ENCODE data around the gene TYROBP.
A peak's percentile ranks its signal among the peaks of the same experiment; 100 is the strongest.
"Not testable (repeated sequence)": the region's sequence is repeated elsewhere in the genome, so short reads cannot be mapped to it uniquely, and the experiment has no call there.

TYROBP gene

GRCh38 chr19:35908010-35908441 lies at the start of gene TYROBP:
Gene TYROBP, minus strand, starts transcription at chr19:35908295. Its CDS starts 67 bp downstream, at chr19:35908228.
- no peak for DNase-seq

GRCh38 chr19:35957411-35957810 lies 49.3 kb upstream of the TYROBP start:
- DNase-seq: not testable (repeated sequence)

- no peak for DNase-seq
These were observed 48.0 kb upstream of the TYROBP start for GRCh38 chr19:35955881-35956634.

DNA sequence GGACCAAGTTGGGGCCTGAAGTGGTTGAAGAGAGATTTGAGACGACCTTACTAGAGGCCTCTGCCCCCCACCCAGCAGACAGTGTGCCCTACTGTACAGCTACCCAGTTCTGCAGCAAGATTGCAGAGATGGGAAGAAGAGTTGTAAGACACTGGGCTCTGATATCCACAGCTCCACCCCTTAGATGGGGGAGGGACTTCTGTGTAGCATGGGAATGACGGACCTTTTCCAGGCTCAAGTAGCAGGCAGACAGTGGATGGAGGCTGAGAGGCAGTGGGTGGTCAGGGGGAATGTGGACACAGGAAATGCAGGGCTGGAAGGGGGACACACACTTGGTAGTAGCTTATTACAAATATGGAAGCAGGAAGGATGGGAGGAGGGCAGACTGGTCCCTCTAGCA lies 41.0 kb upstream of the TYROBP start:
- DNase-seq: no peak

DNA sequence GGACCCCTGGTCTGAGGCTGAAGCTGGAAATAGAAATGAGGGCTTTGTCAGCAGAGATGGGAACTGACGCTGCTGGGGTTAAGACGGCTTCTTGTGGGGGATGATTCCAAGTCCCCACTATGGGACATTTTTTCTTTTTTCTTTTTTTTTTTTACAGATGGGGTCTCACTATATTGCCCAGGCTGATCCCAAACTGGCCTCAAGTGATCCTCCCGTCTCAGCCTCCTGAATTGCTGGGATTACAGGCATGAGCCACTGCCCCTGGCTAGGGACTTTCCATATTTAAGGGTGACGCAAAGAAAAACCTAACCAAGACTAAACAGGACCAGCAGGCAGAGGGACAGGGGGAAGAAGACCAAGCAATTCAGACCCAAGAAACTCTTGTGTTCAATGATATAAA lies 38.1 kb upstream of the TYROBP start:
- DNase-seq: no peak

DNA sequence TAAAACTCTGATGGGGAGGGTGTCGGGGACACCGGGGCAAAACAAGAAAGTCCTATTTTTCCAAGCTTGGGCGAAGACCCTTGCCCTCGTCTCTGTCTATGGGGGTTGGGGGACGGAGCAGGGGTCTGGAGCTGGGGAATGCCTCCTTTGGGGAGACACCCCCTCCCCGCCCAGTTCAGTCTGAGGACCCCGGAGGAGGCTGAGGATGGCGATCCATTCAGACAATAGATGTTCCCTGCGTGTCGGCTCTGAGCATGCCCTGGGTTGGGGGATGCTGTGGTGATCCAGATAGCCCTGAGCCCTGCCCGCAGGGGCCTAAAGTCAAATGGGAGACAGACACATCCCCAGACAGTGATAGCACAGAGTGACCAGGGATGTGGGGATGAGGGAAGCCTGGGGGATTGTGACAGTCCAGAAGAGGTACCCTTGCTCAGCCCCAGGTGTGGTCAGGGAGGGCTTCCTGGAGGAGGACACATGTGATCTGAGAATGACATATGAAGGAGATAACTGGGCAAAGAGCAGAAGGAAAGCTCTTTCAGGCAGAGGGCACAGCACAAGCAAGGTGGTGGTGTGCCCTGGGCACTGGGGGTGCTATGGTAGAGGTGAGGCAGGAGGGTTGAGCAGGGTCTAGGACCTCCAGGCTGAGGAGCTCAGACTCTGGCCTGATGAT lies 37.2 kb upstream of the TYROBP start:
- no peak for DNase-seq

- DNase-seq: no peak
These were observed 36.5 kb upstream of the TYROBP start for GRCh38 chr19:35944556-35944955.

- DNase-seq: no peak
These were observed 35.5 kb upstream of the TYROBP start for GRCh38 chr19:35943321-35944301.

DNA sequence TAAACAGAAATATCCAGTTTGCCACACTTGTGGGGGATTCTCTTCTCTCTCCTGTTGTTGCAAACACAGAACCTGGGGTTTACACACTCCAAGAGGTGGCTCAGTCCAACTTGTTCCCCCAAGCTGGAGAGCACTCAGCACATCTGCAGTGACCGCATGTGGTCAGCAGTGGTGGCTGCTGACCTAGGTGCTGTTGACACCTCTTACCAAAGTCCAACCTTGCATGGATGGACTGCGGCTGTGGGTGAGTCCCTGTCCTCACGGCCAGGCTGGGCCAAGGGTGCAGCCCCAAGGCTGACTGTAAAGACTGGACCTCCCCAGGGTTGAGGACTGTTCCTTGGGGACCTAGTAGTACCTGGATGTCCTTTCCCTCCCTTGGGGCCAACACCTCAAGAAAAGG lies 34.1 kb upstream of the TYROBP start:
- no peak for DNase-seq

DNA sequence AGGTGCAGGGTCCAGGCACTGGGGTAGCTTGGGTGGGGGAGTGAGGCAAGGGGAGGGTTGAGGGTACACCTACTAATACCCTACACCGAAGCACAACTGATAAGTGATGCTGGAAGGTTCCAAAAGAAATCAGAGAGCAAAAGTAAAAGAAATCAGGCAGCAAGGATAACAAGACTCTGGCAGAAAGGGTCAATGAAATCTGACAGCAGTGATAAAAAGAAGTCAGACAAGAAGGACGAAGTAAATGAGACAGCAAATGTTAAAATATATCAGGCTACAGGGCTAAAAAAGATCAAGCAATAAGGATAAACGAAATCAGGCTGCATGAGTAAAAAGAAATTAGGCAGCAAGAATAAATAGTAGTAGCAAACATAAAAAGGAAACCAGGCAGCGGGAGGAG lies 32.7 kb upstream of the TYROBP start:
- DNase-seq: no peak

GRCh38 chr19:35940078-35940775 lies 32.1 kb upstream of the TYROBP start:
- no peak for DNase-seq

- DNase-seq: no peak
These were observed 31.4 kb upstream of the TYROBP start for GRCh38 chr19:35939307-35940077.

GRCh38 chr19:35938282-35939224 lies 30.5 kb upstream of the TYROBP start:
- DNase-seq: no peak

DNA sequence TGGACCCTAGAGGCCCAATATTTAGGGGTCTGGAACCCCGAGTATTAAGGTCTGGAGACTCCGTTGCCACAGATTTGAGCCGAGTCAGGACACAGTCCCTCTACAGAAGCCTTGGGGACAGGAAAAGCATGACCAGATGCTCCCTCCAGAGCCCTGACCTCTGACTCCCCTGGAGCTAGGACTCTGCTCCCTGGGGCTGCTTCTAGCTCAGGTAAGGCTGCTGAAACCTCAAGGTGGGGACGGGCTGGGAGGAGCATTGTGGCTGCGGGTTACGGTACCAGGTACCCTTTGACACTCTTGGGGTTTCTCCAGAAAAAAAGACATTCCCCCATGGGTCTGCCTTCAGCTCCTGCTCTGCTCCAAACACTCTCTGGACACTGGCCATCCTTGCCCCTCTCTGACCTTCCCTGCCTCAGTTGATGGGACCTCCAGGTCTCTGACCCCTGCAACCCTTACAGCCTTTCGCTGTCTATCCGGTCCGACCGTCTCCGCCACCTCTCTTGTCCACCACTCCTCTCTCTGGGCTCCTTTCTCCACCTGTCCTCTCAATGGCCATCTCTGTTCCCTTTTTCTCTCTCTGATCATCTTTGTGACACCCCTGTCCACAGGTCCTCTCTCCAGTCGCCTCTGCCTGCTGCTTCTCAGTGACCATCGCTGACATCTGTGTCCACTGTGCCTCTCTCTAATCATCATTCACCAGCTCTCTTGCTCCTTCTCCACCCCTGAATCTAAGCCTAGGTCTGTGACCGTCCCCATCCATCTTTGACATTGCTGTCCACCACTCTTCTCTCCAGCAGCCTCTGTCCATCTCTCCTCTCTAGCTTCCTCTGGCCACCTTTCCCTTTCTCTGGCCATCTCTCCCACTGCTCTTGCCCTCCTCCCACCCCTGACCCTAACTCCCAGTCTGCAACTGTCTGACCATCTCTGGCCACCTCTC lies 29.5 kb upstream of the TYROBP start:
- DNase-seq: no peak

GRCh38 chr19:35936738-35937268 lies 28.7 kb upstream of the TYROBP start:
- no peak for DNase-seq

DNA sequence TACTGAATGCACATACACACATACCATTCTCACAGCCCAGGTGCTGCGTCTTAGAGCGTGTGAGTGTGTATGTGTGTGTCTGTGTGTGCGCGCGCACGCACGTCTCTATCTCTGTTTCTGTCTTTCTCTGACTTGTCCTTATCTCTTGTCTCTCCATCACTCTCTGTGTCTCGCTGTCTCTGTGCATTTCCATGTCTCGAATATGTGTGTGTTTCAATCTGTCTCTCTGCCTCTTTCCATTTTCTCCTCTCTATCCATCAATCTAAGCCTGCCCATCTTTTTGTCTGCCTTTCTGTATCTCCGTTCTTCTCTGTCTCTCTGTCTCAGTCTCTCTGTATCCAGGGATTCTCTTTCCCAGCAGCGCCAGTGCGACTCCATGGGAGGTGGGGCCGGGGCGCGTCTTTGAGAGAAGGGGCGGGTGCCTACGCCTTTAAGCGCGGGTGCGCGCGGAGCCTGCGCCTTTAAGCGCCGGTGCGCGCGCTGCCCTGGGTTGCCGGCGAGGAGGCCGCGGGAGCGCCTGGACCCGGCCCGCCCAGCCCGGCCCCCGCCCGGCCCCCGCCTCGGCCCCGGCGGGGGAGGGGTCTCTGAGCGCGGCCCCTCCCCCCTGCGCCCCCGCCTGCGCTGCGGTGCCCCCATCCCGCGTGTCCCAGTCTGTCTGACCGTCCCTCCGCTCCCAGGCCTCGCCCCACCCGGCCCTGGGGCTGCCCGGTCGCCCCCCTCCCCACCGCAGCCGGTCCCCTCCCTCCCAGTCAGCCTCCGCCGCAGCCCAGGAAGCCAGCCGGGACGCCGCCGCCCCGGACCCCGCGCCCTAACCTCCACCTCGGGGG lies 28.0 kb upstream of the TYROBP start, which contains the start of gene LRFN3:
Gene LRFN3, plus strand, starts transcription at position 464 of the 827 bp plus-strand sequence. CDS start 3,052 bp downstream, outside the sequence.
- peak; percentile 99 for DNase-seq

DNA sequence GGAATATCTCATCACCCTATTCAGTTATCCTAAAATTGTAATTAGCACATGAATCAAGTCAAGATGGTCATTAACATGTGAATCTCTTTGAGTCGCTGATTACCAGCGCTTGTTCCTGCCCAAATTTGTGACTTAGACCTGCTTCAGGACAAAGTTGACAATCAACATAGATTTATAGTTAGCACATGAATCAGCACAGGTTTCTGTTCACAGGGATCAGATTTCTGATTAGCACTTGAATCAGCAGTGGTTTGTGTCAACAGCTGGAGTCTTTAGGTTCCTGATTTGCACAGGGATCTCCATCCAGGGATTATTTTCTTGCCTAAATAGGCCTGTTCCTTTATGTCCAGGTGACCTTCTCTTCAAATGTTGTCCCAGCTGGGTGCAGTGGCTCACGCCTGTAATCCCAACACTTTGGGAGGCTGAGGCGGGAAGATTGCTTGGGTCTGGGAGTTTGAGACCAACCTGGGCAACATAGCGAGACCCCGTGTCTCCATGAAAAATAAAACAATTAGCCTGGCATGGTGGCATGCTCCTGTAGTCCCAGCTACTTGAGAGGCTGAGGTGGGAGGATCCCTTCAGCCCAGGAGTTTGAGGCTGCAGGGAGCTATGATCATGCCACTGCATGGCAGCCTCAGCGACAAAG lies 24.3 kb upstream of the TYROBP start:
- DNase-seq: no peak

DNA sequence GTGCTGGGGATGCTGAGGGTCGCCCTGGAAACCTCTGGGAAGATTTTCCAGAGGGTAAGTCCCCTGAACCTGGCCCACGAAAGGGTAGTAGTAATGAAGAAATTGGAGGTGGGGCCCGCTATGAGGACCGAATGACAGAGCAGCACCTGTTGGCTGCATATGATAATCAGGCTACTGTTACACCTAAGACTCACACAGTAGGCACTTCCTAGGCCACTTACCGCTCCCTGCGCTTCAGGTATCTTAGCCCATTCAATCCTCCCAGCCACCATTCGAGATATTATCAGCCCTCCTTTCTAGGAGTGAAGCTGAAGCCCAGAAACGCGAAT lies 23.7 kb upstream of the TYROBP start:
- DNase-seq: no peak
